Thoracic aorta (tissue), 2 donors: ENCODE results near the gene KLHDC9. TPM values are rescaled to one million over a fixed set of nuclear protein-coding genes. Genes with fewer than 3 reads are reported as not detected.

ENCODE experiments used
- ATAC-seq: fragments of 150-250 bp; one replicate; pipeline ENCODE4 v1.8.0; 2017; ENCODE audit warnings: low read depth; ENCODE audit not compliant: insufficient number of reproducible peaks, low FRiP score
- DNase-seq: peaks from one replicate; pipeline ENCODE4 v3.0.0-alpha.2; 2020; ENCODE audit warnings: low spot score
- H3K27ac ChIP-seq, 2 donors: fragments of 200-600 bp; sonication (generic); 1 replicate in 1 of 2; 2 replicates in 1 of 2; pipeline ENCODE4 v1.5.1; 2016; ENCODE audit warnings: mild to moderate bottlenecking in 2 of 2, moderate library complexity in 2 of 2
- H3K27me3 ChIP-seq: fragments of 200-600 bp; sonication (generic); replicated peaks from 2 replicates; pipeline ENCODE4 v1.6.0; 2016; ENCODE audit warnings: mild to moderate bottlenecking; ENCODE audit not compliant: insufficient read depth
- H3K36me3 ChIP-seq: fragments of 200-600 bp; sonication (generic); one replicate; pipeline ENCODE4 v1.5.1; 2016
- H3K4me1 ChIP-seq, 2 donors: fragments of 200-600 bp; sonication (generic); 1 replicate in 1 of 2; 2 replicates in 1 of 2; pipeline versions ENCODE4 v1.5.1 to v1.6.0; 2016; ENCODE audit warnings: low read depth in 2 of 2, mild to moderate bottlenecking in 1 of 2; ENCODE audit not compliant: control insufficient read depth in 1 of 2
- H3K4me3 ChIP-seq: fragments of 200-600 bp; sonication (generic); 2 replicates; pipeline ENCODE4 v1.5.1; 2016; ENCODE audit warnings: mild to moderate bottlenecking
- H3K9me3 ChIP-seq: fragments of 200-600 bp; sonication (generic); 2 replicates; pipeline ENCODE4 v1.5.1; 2016
- total RNA-seq, 2 donors: library from RNA; depleted of rRNA; stranded (reverse); fragments of >200 nt; gene quantifications; one replicate each; pipeline versions ENCODE4 v1.1.0 to v1.2.3, GENCODE V29; 2016
- TF ChIP-seq, protein P1 (sequence below): fragments of 200-600 bp; sonication (generic); IDR thresholded peaks from one replicate; pipeline ENCODE4 v1.5.1; 2019; ENCODE audit warnings: antibody characterized with exemption

Gene KLHDC9
- total RNA-seq, 2 donors from 2014 or later = 7.9 to 8.6 TPM

DNA sequence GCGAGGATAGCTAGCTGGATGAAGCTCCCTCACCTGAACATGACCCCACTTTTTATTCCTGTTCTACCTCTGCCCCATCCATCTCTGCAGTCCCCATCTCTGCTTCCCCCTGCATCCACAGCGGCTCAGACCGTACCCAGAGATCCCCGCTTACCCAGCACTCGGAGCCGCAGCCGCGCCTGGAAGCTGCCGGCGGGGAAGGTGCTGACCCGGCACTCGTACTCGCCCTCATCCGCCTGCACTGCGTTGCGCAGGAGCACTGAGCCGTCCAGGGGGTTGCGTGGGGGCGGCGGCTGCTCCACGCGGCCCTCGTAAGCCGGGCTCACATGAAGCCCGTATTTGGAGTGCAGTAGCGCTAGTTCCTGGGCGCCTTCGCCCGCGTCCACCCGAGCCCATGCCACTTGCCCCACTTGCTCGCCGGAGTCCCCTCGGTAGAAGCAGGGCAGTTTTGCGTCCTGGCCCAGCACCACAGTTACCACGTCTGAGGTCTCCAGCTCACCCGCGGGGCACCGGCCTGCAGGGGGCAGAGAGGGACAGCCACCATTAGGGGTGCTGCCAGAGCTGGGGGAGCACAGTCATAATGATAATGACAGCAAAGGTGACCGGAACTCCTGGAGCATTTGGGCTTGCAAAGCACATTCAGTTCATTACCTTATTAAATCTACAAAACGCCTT lies 18.6 kb upstream of the KLHDC9 start:
- Histone ChIP-seq H3K4me1 (no peaks in the 10 kb centered on the region), H3K27me3 (no peaks in the 10 kb centered on the region), H3K36me3 (no peaks in the 10 kb centered on the region), H3K9me3 (no peaks in the 10 kb centered on the region), H3K4me3 (no peak overlapping the region), H3K27ac (no peak overlapping the region)
- TF ChIP-seq, protein P1, sequence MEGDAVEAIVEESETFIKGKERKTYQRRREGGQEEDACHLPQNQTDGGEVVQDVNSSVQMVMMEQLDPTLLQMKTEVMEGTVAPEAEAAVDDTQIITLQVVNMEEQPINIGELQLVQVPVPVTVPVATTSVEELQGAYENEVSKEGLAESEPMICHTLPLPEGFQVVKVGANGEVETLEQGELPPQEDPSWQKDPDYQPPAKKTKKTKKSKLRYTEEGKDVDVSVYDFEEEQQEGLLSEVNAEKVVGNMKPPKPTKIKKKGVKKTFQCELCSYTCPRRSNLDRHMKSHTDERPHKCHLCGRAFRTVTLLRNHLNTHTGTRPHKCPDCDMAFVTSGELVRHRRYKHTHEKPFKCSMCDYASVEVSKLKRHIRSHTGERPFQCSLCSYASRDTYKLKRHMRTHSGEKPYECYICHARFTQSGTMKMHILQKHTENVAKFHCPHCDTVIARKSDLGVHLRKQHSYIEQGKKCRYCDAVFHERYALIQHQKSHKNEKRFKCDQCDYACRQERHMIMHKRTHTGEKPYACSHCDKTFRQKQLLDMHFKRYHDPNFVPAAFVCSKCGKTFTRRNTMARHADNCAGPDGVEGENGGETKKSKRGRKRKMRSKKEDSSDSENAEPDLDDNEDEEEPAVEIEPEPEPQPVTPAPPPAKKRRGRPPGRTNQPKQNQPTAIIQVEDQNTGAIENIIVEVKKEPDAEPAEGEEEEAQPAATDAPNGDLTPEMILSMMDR = no peak
- DNase-seq (no peak), ATAC-seq (no peak)

DNA sequence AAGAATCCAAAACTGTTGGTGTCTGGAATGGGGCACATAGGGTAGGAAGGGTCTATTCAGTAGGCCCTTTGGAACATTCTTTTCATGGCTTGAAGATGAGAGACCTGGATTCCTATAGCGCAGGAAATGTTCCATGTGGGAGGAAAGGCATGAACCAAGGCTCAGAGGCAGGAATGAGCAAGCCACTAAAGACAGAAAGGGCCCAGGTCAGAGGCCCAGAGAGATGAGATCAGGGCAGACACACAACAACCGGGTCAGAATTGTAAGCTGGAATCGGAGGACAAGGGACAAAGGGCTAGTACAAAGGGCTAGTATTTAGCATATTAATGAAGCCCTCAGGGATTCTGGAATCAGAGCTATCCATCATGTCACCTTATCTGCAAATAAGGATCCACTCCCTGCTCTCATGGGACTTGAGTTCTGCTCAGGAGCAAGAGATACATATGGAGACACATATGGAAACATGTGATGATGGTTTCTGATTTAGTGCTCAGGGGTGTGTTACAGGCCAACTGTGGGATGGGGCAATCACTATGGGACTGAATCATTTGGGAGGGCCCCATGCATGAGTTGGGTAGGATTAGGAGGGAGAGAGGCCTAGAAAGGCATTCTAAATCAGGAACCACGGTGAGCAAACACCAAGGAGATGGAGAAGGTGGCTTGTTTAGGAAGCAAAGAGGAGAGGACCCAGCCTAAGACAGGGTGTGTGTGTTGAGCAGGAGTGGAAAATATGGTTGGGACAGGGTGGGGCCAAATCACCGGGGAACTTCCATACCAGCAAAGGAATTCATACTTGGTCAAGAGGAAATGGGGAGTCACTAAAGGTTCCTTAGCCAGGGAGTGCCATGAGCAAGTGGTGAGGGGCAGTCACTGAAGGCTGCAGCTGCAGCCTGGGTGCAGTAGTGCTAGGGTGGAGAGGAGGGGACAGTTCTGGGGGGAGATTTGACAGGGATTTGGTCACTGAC lies 17.4 kb upstream of the KLHDC9 start:
- Histone ChIP-seq H3K4me3 (no peak overlapping the region), H3K27me3 (no peaks in the 10 kb centered on the region), H3K27ac (no peak overlapping the region), H3K36me3 (no peaks in the 10 kb centered on the region), H3K9me3 (no peaks in the 10 kb centered on the region), H3K4me1 (no peaks in the 10 kb centered on the region)
- TF ChIP-seq, protein P1 = no peak
- ATAC-seq = no peak
- DNase-seq = no peak

DNA sequence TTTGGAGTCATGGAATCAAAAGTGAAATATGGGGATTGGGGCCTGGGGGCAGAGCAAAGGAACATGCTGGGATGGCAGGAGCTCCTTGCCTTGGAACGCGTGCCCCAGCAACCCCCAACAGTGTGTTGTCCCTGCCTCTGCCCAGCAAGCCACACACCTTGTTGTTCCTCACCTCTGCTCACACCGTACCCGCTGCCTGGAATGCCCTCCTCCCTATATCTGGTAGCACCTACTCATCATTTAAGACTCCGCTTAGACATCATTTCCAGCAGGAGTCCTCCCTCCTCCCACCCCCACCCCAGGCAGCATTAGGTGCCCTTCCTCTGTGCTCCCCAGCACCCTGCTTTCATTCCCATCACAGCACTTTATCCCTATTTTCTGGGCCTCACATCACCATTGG lies 16.6 kb upstream of the KLHDC9 start:
- TF ChIP-seq, protein P1 = no peak
- DNase-seq = no peak
- ATAC-seq = no peak
- Histone ChIP-seq H3K27ac (no peak overlapping the region), H3K27me3 (no peaks in the 10 kb centered on the region), H3K4me3 (no peak overlapping the region), H3K36me3 (no peaks in the 10 kb centered on the region), H3K9me3 (no peaks in the 10 kb centered on the region), H3K4me1 (no peaks in the 10 kb centered on the region)

DNA sequence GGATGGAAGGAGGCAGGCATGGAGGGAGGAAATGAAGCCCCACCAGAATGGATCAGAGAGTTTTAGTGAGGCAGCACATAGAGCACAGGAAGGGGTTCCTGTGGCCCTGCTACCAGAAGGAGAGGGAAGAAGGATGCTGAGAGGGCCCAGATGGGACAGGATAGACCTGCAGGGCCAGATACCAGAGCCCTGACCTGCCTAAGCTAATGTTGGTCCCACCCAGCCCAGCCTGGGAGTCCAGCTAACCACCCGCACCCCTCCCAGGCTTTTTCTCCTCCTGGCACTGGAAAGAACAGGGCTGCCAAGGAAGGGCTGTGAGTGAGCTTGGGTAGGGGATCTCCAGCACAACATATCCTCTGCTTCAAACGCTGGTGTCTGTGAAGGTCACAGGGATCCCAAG lies 15.7 kb upstream of the KLHDC9 start:
- TF ChIP-seq, protein P1 = no peak
- H3K4me1 ChIP-seq = no peaks in the 10 kb centered on the region
- no peak overlapping the region for H3K4me3 ChIP-seq
- H3K27ac ChIP-seq = no peak overlapping the region
- H3K36me3 ChIP-seq = no peaks in the 10 kb centered on the region
- no peak for DNase-seq
- no peaks in the 10 kb centered on the region for H3K27me3 ChIP-seq
- ATAC-seq = no peak
- H3K9me3 ChIP-seq = no peaks in the 10 kb centered on the region

GRCh38 chr1:161082996-161083747 lies 15.0 kb upstream of the KLHDC9 start:
- Histone ChIP-seq H3K4me1 (no peaks in the 10 kb centered on the region), H3K27ac (no peak overlapping the region), H3K27me3 (no peaks in the 10 kb centered on the region), H3K36me3 (no peaks in the 10 kb centered on the region), H3K9me3 (no peaks in the 10 kb centered on the region), H3K4me3 (no peak overlapping the region)
- TF ChIP-seq, protein P1 = no peak
- ATAC-seq (peak; percentile 30), DNase-seq (peak; percentile 35)
